Measurements from ENCODE around the gene SLC6A7.

DNA sequence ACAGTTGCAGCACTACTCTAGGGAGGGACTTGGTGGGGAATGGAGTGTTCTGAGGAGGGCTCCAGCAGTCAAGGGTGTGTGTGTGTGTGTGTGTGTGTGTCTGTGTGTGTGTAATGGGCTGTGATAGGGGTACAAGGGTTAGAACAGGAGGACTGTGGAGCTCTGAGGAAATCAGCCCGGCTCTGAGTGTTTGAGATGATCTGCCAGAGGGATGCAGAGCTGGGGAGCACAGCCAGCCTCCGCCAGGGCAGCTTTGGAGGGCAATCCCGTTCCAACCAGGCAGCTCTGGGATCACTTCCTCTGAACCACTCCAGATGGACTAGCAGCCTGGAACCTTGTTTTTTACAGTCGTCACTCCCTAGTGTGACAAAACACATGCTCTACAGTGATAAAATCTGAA, 3.0 kb upstream of the SLC6A7 start:
- TF ChIP-seq POLR2A (IDR thresholded peaks at IDR 0.05) (no peak), EP300 (IDR thresholded peaks at IDR 0.05) (no peak), POLR2AphosphoS5 (IDR thresholded peaks at IDR 0.05) (no peak)
- TF ChIP-seq, protein P1, sequence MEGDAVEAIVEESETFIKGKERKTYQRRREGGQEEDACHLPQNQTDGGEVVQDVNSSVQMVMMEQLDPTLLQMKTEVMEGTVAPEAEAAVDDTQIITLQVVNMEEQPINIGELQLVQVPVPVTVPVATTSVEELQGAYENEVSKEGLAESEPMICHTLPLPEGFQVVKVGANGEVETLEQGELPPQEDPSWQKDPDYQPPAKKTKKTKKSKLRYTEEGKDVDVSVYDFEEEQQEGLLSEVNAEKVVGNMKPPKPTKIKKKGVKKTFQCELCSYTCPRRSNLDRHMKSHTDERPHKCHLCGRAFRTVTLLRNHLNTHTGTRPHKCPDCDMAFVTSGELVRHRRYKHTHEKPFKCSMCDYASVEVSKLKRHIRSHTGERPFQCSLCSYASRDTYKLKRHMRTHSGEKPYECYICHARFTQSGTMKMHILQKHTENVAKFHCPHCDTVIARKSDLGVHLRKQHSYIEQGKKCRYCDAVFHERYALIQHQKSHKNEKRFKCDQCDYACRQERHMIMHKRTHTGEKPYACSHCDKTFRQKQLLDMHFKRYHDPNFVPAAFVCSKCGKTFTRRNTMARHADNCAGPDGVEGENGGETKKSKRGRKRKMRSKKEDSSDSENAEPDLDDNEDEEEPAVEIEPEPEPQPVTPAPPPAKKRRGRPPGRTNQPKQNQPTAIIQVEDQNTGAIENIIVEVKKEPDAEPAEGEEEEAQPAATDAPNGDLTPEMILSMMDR (IDR thresholded peaks at IDR 0.05) = no peak

Data from upper lobe of left lung (tissue), 4 donors.